GM12892 (cell line): ENCODE data around the gene SYNDIG1L.

Experiments used
- POLR2A ChIP-seq: IDR thresholded peaks from 2 replicates; pipeline ENCODE4 v1.6.1; 2011; ENCODE audit warnings: low read depth, low read length, control low read depth
- POLR2AphosphoS5 ChIP-seq: IDR thresholded peaks from 2 replicates; pipeline ENCODE4 v1.6.1; 2011; ENCODE audit warnings: low read depth, low read length, control low read depth

DNA sequence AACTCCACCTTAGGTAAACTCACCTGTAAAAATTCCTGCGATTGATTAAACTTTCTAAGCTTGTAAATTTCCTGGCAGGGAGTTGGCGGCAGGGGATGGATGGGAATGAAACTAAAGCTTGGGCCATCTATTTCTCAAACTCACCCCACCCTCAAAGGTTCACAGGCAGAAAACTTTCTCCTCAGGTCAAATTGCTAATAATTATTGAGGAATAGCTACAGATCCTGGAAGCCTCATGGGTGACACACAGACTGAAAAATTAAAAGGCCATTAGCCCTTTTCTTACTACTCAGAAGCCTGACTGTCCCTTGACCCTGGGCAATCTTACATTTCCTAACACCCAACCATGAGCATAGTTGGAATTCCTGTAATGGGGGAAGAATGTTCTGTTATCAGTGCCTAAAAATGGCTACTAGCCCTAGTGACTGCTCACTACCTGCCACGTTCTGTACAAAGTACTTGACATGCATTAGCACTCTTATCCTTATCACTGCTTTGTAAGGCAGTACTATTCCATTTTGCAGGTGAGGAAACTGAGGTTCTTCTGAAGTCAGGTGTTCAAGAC, 12.4 kb upstream of the SYNDIG1L start:
- TF ChIP-seq POLR2A (no peak), POLR2AphosphoS5 (no peak)
